Neural cell (in vitro differentiated cells): ENCODE data around the gene PGP. TPM values are rescaled to one million over a fixed set of nuclear protein-coding genes. Genes with fewer than 3 reads are reported as not detected.

Experiments used
- H2AFZ ChIP-seq: fragments of 200-600, 300-800 bp; sonication (generic), shearing (Covaris generic); 2 replicates; pipeline ENCODE4 v1.6.0; 2014; ENCODE audit warnings: low read depth, mild to moderate bottlenecking, antibody characterized with exemption, low read length, moderate library complexity
- H3F3A ChIP-seq: fragments of 200-600 bp; shearing (Covaris generic); 2 replicates; pipeline ENCODE4 v1.6.1; 2016; ENCODE audit warnings: mild to moderate bottlenecking, moderate library complexity, mixed read lengths, antibody characterized with exemption, low read length; ENCODE audit not compliant: insufficient read depth, poor library complexity, severe bottlenecking
- H3K27ac ChIP-seq: fragments of 200-600, 300-800 bp; sonication (generic), shearing (Covaris generic); 2 replicates; pipeline ENCODE4 v1.5.1; 2014; ENCODE audit warnings: mild to moderate bottlenecking, low read length, moderate library complexity
- H3K27me3 ChIP-seq: fragments of 300-800, 200-600 bp; sonication (generic), shearing (Covaris generic); 2 replicates; pipeline ENCODE4 v1.6.0; 2014; ENCODE audit warnings: mild to moderate bottlenecking, low read depth, low read length, moderate library complexity; ENCODE audit not compliant: insufficient read depth
- H3K36me3 ChIP-seq: fragments of 300-800, 200-600 bp; sonication (generic), shearing (Covaris generic); 2 replicates; pipeline ENCODE4 v1.5.1; 2014; ENCODE audit warnings: mild to moderate bottlenecking, antibody characterized with exemption, low read length, moderate library complexity; ENCODE audit not compliant: insufficient read depth
- H3K4me2 ChIP-seq: fragments of 300-800, 200-600 bp; sonication (generic), shearing (Covaris generic); 2 replicates; pipeline ENCODE4 v1.6.0; 2014; ENCODE audit warnings: mild to moderate bottlenecking, low read length
- H3K4me3 ChIP-seq: fragments of 300-800, 200-600 bp; sonication (generic), shearing (Covaris generic); 2 replicates; pipeline ENCODE4 v1.5.1; 2014; ENCODE audit warnings: mild to moderate bottlenecking, low read length, moderate library complexity
- H3K79me2 ChIP-seq: fragments of 200-600 bp; shearing (Covaris generic); replicated peaks from 2 replicates; pipeline ENCODE4 v1.6.0; 2014; ENCODE audit warnings: mild to moderate bottlenecking, low read length, moderate library complexity; ENCODE audit not compliant: insufficient read depth
- H3K9ac ChIP-seq: fragments of 300-800, 200-600 bp; sonication (generic), shearing (Covaris generic); 2 replicates; pipeline ENCODE4 v1.6.1; 2016; ENCODE audit warnings: mild to moderate bottlenecking, low read length, mixed read lengths
- H3K9me2 ChIP-seq: fragments of 200-600 bp; shearing (Covaris generic); 2 replicates; pipeline ENCODE4 v1.6.1; 2016; ENCODE audit warnings: mild to moderate bottlenecking, low read length, mixed read lengths; ENCODE audit not compliant: insufficient read depth
- H3K9me3 ChIP-seq: fragments of 200-600, 300-800 bp; sonication (generic), shearing (Covaris generic); 2 replicates; pipeline ENCODE4 v1.6.1; 2016; ENCODE audit warnings: mild to moderate bottlenecking, mixed run types, low read length, moderate library complexity, mixed read lengths
- H4K20me1 ChIP-seq: fragments of 200-600 bp; shearing (Covaris generic); 2 replicates; pipeline ENCODE4 v1.6.1; 2016; ENCODE audit warnings: mild to moderate bottlenecking, mixed run types; ENCODE audit not compliant: insufficient read depth
- EP300 ChIP-seq: fragments of 450-650 bp; conservative IDR thresholded peaks from 2 replicates; pipeline ENCODE4 v1.6.1; 2014; ENCODE audit warnings: antibody characterized with exemption, mild to moderate bottlenecking, moderate library complexity; ENCODE audit not compliant: poor library complexity, severe bottlenecking
- EZH2 ChIP-seq: fragments of 200-600, 300-800 bp; shearing (Covaris generic), sonication (generic); IDR thresholded peaks from 2 replicates; pipeline ENCODE4 v1.6.1; 2014; ENCODE audit warnings: antibody characterized with exemption, low read length, borderline replicate concordance, mild to moderate bottlenecking; ENCODE audit not compliant: insufficient read depth, poor library complexity, severe bottlenecking
- MXI1 ChIP-seq: fragments of 450-650 bp; conservative IDR thresholded peaks from 2 replicates; pipeline ENCODE4 v1.6.1; 2014; ENCODE audit warnings: antibody characterized with exemption, mild to moderate bottlenecking; ENCODE audit not compliant: poor library complexity, severe bottlenecking
- POLR2AphosphoS5 ChIP-seq: IDR thresholded peaks from 2 replicates; pipeline ENCODE4 v1.6.1; 2012
- RAD21 ChIP-seq: fragments of 450-650 bp; conservative IDR thresholded peaks from 2 replicates; pipeline ENCODE4 v1.6.1; 2014; ENCODE audit warnings: antibody characterized with exemption, mild to moderate bottlenecking, moderate library complexity
- SMC3 ChIP-seq: fragments of 450-650 bp; conservative IDR thresholded peaks from 2 replicates; pipeline ENCODE4 v1.6.1; 2014; ENCODE audit warnings: antibody characterized with exemption, mild to moderate bottlenecking, moderate library complexity; ENCODE audit not compliant: poor library complexity
- TAF1 ChIP-seq: IDR thresholded peaks from 2 replicates; pipeline ENCODE4 v1.6.1; 2012; ENCODE audit warnings: low read depth
- polyA plus RNA-seq: library from polyadenylated mRNA; depleted of rRNA; stranded (reverse); fragments of >200 nt; gene quantifications from 2 replicates; pipeline ENCODE4 v1.2.3, GENCODE V29; 2014
- TF ChIP-seq, protein P1 (sequence below): IDR thresholded peaks from 2 replicates; pipeline ENCODE4 v1.6.1; 2012; ENCODE audit warnings: borderline replicate concordance
- TF ChIP-seq, protein P2 (sequence below): fragments of 450-650 bp; IDR thresholded peaks from 2 replicates; pipeline ENCODE4 v1.5.1; 2014; ENCODE audit warnings: antibody characterized with exemption, mild to moderate bottlenecking, moderate library complexity; ENCODE audit not compliant: poor library complexity, severe bottlenecking

The PGP gene
- polyA plus RNA-seq, 1 donor from 2014 or later = 44.1 TPM

DNA sequence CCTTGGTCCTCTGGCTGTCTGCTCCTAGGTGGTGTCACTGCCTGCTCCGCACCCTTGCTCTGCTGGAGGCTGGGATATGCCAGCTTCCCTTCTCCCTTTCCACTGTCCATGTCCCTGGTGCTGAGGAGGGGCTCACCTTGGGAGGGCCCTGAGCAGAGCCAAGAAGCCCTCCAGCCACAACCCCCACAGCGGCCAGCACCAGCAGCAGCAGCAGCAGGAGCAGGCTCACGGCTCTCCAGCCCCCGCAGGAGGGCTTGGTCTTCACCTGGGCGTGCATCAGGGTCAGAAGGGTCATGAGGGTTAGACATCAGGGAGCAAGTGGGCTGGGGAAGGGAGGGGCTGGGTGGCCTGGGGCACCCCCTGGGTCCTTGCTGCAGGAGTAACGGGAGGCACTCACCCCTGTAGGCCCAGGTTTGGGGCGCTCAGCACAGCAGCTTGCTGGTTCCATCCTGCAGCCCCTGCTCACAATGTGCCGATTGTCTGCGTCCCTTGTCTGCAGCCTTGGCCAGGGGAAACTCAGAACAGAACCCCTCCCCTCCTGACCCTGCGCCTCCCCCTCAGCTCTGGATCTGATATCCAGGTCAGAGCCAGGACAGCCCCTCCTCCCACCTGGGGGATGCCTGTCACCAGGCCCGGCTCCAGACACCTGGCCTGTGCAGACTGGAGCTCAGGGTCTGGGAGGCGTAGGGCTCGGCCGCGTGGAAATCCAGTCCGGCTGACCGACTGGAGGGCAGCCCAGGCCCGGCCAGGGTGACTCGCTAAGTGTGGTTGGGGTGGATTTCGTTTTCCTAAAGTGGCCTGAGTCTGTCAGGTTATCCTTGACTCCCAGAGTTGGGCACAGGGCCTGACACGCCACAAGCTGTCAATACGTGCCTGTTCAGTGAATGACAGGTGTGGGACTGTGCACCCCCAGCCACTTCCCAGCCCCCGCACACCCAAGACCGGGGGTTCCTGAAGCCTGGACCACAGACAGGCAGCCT, 4.0 kb downstream of the PGP start, which contains the start of gene BRICD5:
Gene BRICD5, minus strand, starts transcription at position 478 of the 980 bp plus-strand sequence. Its CDS starts 30 bp downstream, at position 448.
- no peak within 1 kb of the TSS for H3K4me3 ChIP-seq
- no peaks in the 10 kb centered on the region for H3K9me2 ChIP-seq
- no peaks in the 10 kb centered on the region for H3K27me3 ChIP-seq
- H3K27ac ChIP-seq = no peak within 1 kb of the TSS
- TF ChIP-seq MXI1 (no peak), RAD21 (no peak), SMC3 (no peak), POLR2AphosphoS5 (no peak), TAF1 (no peak), EP300 (no peak), EZH2 (no peak)
- TF ChIP-seq, protein P1, sequence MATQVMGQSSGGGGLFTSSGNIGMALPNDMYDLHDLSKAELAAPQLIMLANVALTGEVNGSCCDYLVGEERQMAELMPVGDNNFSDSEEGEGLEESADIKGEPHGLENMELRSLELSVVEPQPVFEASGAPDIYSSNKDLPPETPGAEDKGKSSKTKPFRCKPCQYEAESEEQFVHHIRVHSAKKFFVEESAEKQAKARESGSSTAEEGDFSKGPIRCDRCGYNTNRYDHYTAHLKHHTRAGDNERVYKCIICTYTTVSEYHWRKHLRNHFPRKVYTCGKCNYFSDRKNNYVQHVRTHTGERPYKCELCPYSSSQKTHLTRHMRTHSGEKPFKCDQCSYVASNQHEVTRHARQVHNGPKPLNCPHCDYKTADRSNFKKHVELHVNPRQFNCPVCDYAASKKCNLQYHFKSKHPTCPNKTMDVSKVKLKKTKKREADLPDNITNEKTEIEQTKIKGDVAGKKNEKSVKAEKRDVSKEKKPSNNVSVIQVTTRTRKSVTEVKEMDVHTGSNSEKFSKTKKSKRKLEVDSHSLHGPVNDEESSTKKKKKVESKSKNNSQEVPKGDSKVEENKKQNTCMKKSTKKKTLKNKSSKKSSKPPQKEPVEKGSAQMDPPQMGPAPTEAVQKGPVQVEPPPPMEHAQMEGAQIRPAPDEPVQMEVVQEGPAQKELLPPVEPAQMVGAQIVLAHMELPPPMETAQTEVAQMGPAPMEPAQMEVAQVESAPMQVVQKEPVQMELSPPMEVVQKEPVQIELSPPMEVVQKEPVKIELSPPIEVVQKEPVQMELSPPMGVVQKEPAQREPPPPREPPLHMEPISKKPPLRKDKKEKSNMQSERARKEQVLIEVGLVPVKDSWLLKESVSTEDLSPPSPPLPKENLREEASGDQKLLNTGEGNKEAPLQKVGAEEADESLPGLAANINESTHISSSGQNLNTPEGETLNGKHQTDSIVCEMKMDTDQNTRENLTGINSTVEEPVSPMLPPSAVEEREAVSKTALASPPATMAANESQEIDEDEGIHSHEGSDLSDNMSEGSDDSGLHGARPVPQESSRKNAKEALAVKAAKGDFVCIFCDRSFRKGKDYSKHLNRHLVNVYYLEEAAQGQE = no peak
- TF ChIP-seq, protein P2, sequence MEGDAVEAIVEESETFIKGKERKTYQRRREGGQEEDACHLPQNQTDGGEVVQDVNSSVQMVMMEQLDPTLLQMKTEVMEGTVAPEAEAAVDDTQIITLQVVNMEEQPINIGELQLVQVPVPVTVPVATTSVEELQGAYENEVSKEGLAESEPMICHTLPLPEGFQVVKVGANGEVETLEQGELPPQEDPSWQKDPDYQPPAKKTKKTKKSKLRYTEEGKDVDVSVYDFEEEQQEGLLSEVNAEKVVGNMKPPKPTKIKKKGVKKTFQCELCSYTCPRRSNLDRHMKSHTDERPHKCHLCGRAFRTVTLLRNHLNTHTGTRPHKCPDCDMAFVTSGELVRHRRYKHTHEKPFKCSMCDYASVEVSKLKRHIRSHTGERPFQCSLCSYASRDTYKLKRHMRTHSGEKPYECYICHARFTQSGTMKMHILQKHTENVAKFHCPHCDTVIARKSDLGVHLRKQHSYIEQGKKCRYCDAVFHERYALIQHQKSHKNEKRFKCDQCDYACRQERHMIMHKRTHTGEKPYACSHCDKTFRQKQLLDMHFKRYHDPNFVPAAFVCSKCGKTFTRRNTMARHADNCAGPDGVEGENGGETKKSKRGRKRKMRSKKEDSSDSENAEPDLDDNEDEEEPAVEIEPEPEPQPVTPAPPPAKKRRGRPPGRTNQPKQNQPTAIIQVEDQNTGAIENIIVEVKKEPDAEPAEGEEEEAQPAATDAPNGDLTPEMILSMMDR = no peak
- no peak within 1 kb of the TSS for H3K9ac ChIP-seq
- H3K9me3 ChIP-seq = no peaks in the 10 kb centered on the region
- H2AFZ ChIP-seq = no peak within 1 kb of the TSS
- H3K4me2 ChIP-seq = no peak within 1 kb of the TSS
- H3F3A ChIP-seq = no peaks in the 10 kb centered on the region
- H3K79me2 ChIP-seq = peaks cover 9% of the 10 kb centered on the region
- H4K20me1 ChIP-seq = no peaks in the 10 kb centered on the region
- H3K36me3 ChIP-seq = peaks cover 6% of the 10 kb centered on the region

- H4K20me1 ChIP-seq = no peaks in the 10 kb centered on the region
- no peaks in the 10 kb centered on the region for H3F3A ChIP-seq
- no peaks in the 10 kb centered on the region for H3K9me3 ChIP-seq
- no peak overlapping the region for H3K27ac ChIP-seq
- no peak overlapping the region for H3K4me2 ChIP-seq
- H3K9me2 ChIP-seq = no peaks in the 10 kb centered on the region
- no peak overlapping the region for H2AFZ ChIP-seq
- H3K4me3 ChIP-seq = no peak overlapping the region
- H3K9ac ChIP-seq = no peak overlapping the region
- H3K79me2 ChIP-seq = peaks cover 9% of the 10 kb centered on the region
- no peaks in the 10 kb centered on the region for H3K27me3 ChIP-seq
- peaks cover 6% of the 10 kb centered on the region for H3K36me3 ChIP-seq
- no peak for TF ChIP-seq EZH2
- TF ChIP-seq, protein P2 = no peak
- TF ChIP-seq TAF1 = no peak
- no peak for TF ChIP-seq RAD21
- no peak for TF ChIP-seq POLR2AphosphoS5
- TF ChIP-seq EP300 = no peak
- TF ChIP-seq SMC3 = no peak
- no peak for TF ChIP-seq MXI1
- TF ChIP-seq, protein P1 = no peak
Measured at GRCh38 chr16:2210009-2210332, 4.7 kb downstream of the PGP start.
